Measurements from ENCODE around the gene GREB1.

Gene GREB1

DNA sequence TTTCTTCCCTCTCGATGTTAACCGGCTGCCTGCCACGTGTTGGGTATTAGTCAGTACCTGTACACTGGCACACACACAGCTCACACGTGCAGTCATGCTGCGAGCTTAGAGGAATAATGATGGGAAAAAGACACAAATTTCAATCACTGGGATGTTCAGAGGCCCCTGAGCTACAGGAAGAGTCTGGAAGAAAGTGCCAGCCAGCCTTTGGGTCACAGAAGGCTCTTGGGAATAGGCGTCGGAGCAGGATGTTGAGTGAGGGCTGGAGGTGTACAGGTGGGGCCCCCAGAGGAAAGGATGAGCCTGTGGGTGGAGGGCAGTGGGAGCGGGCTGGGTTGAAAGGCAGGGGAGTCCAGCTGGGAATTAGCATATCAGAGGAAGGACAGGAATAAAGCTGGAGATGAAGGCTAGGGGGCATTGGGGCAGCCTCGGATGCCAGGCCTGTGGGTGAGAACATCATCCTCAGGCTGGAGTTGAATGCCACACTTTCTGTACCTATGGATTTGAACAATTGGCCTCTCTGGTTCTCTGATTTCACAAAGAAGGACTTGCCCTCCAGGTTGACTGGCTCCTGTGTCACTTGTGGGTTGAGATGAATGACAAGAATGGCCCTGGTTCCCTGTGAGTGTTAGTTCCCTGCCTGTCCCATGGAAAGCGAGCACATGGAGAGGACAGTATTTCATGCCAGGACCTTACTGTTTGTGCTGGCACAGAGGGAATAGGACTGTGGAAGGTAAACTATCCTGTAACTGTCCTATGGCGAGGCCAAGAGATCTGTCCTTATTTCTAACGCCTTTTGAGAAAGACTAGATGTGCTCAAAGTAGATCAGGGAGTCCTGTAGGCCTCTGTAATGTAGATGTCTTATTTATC is 40.6 kb downstream of the GREB1 start:
- DNase-seq (ENCODE audit: low read depth) = no peak
- no peak overlapping the region for H3K4me3 ChIP-seq (ENCODE audit: low read depth, low read length)
- no peak for TF ChIP-seq CTCF (IDR thresholded peaks at IDR 0.05; ENCODE audit: insufficient read depth, low read depth, low read length, missing control alignments)

DNA sequence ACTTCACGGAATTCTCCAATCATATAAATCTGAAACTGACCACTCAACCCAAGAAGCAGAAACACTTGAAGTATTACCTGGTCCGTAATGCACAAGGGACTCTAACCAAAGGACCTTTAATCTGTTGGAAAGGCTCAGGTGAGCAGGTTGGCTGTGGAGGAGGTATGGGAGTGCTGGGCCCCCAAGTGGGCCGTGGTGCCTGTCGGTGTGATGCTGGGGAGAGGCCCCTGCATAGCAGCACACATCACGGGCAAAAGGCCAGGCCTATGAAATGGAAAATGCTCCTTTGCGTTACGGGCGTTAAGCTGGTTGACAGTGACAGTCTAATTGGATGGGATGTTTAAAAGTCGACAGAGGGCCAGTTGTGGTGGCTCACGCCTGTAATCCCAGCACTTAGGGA is 42.6 kb downstream of the GREB1 start:
- DNase-seq (ENCODE audit: low read depth) = no peak
- no peak for TF ChIP-seq CTCF (IDR thresholded peaks at IDR 0.05; ENCODE audit: insufficient read depth, low read depth, low read length, missing control alignments)
- H3K4me3 ChIP-seq (ENCODE audit: low read depth, low read length) = no peak overlapping the region

DNA sequence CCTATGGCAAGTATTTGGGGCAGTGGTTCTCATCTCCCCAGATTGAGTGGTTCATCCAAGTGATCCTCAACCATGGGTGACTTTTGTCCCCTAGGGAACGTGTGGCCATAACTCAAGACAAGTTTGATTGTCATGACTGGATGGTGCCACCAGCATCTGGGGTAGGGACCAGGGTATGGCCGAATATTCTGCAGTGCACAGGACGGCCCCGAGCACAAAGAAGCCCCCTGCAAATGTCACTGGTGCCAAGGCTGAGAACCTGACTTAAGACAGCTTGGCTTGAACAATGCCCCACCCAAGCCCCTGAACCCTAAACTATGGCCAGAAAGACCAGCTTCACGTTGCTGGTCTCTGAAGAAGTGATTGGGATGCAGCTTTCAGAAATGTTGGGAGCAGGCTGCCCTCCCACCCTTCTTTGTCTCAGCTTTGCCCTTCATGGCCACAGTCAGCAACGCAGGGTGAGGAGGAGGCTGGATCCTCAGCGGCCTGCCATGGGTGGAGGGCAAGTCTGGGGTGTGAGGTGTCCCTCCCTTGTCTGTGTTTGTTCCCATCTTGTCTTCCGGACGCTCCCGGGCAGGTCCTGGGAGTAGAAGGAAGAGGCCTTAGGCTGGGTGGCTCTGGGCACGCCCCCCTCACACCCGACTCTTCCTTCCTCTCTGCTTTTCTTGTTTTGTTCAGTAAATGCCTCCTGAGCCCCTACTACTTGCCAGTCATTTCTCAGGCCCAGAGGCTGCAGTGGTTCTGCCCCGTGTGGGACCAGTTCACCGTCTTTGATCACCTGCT is 43.4 kb downstream of the GREB1 start:
- no peak for DNase-seq (ENCODE audit: low read depth)
- no peak for TF ChIP-seq CTCF (IDR thresholded peaks at IDR 0.05; ENCODE audit: insufficient read depth, low read depth, low read length, missing control alignments)
- H3K4me3 ChIP-seq (ENCODE audit: low read depth, low read length) = no peak overlapping the region

- no peak for TF ChIP-seq CTCF (IDR thresholded peaks at IDR 0.05; ENCODE audit: insufficient read depth, low read depth, low read length, missing control alignments)
- H3K4me3 ChIP-seq (ENCODE audit: low read depth, low read length) = no peak overlapping the region
- no peak for DNase-seq (ENCODE audit: low read depth)
Measured at GRCh38 chr2:11578081-11578948, 44.5 kb downstream of the GREB1 start.

GRCh38 chr2:11578986-11579774 is 45.3 kb downstream of the GREB1 start:
- H3K4me3 ChIP-seq (ENCODE audit: low read depth, low read length) = no peak overlapping the region
- no peak for TF ChIP-seq CTCF (IDR thresholded peaks at IDR 0.05; ENCODE audit: insufficient read depth, low read depth, low read length, missing control alignments)
- no peak for DNase-seq (ENCODE audit: low read depth)

Data from GM12865 (cell line).